ENCODE results near the gene MED1. TPM values are rescaled to one million over a fixed set of nuclear protein-coding genes. Genes with fewer than 3 reads are reported as not detected.

MED1 gene, protein sequence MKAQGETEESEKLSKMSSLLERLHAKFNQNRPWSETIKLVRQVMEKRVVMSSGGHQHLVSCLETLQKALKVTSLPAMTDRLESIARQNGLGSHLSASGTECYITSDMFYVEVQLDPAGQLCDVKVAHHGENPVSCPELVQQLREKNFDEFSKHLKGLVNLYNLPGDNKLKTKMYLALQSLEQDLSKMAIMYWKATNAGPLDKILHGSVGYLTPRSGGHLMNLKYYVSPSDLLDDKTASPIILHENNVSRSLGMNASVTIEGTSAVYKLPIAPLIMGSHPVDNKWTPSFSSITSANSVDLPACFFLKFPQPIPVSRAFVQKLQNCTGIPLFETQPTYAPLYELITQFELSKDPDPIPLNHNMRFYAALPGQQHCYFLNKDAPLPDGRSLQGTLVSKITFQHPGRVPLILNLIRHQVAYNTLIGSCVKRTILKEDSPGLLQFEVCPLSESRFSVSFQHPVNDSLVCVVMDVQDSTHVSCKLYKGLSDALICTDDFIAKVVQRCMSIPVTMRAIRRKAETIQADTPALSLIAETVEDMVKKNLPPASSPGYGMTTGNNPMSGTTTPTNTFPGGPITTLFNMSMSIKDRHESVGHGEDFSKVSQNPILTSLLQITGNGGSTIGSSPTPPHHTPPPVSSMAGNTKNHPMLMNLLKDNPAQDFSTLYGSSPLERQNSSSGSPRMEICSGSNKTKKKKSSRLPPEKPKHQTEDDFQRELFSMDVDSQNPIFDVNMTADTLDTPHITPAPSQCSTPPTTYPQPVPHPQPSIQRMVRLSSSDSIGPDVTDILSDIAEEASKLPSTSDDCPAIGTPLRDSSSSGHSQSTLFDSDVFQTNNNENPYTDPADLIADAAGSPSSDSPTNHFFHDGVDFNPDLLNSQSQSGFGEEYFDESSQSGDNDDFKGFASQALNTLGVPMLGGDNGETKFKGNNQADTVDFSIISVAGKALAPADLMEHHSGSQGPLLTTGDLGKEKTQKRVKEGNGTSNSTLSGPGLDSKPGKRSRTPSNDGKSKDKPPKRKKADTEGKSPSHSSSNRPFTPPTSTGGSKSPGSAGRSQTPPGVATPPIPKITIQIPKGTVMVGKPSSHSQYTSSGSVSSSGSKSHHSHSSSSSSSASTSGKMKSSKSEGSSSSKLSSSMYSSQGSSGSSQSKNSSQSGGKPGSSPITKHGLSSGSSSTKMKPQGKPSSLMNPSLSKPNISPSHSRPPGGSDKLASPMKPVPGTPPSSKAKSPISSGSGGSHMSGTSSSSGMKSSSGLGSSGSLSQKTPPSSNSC (N-terminal part only)
- 14.3 and 14.9 TPM in 2 replicates for total RNA-seq

DNA sequence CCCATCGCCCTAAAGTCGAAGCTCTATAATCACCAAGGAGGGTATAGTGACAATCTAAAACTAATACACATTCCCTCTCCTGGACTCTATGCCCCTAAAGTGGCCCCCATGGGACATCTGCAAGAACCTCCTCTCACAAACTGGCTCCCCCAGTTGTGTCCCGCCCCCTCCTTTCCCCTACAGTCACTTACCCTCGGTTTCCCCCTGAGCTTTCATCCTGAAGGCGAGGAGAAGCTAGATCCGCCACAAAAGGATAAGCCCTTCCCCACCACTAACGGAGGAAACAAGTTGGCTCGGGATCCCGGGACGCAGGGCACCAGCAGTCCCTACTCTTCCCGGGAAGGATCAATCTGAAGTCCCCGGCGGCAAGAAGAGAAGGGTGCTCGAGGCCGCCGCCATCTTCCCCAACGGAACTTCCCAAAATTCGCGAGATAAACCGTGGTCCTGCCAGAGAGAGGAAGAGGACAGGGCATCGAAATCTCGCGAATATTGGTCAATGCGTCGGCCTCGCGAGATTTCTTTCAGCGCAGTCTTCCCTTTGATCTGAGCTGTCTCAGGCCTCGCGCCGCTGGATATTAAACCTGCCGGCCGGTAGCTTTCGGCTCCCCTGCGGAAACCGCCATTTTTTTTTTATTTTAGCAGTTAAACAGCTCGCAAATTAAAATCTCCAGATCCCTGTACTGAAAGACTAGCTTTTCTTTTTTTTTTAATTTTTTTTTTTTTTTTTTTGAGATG lies at the start of gene MED1:
TSS of gene MED1 (minus strand) at position 417 of the 735 bp plus-strand sequence. CDS start at position 216, 201 bp downstream.

DNA sequence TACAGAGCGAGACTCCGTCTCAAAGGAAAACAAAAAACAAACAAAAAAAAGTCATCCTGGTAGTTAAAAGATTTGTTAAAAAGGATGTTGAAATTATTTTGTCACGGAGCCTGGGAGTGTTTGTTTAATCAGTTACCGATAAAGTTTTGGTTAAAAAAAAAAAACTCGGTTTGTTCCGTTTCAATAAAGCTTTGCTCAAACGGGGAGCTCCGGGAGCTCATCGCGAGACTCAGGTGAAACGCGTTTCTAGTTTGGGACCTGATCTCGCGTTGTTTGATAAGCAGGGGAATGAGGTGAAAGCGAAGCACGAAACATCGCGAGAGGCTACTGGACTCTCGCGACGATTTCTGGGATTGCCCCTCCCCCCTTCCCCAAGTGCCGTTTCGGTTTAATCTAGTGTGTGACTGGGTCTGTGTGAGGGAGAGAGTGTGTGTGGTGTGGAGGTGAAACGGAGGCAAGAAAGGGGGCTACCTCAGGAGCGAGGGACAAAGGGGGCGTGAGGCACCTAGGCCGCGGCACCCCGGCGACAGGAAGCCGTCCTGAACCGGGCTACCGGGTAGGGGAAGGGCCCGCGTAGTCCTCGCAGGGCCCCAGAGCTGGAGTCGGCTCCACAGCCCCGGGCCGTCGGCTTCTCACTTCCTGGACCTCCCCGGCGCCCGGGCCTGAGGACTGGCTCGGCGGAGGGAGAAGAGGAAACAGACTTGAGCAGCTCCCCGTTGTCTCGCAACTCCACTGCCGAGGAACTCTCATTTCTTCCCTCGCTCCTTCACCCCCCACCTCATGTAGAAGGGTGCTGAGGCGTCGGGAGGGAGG lies 10.3 kb upstream of the MED1 start, which contains the start of gene CDK12:
TSS of gene CDK12 (plus strand) at position 374 of the 813 bp plus-strand sequence. CDS start 586 bp downstream, outside the sequence.

DNA sequence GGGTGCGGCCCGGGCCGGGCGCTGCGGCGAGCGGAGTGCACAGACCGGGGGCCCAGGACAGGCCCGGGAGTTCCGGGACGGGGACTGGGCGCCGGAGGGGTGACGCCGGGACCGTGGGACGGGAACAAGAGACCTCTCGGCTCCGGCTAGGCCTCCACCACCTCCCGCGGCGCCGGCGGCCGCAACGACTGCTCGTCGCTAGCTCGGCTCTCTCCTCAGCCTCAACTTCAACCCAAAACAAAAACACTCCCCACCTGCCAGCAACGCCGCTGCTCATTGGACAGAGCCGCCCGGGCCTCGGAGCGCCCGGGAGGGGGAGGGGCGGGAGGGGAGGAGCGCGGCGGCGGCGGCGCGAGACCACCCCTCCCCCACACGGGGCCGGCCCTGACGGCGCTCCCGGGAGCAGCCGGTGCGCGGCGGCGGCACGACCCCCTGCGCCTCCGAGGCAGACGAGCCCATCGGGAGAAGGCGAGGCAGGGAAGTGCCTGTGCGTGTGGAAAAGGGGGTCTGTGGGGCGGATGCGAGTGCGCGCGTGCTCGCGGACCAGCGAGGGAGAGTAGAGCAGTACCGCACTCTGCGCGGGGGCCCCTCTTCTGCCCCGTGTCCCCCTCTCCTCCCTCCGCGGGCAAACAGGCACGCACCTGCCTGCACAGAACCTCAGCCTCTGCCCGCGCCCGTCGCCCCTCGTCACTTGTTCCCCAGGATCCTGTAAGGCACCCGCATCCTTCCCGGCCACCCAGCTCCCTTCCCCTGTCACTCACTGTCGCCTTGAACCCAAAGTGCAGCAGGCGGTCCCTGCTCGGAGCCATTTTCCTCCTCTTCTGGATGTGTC lies 49.4 kb downstream of the MED1 start, which contains the start of gene FBXL20:
TSS of gene FBXL20 (minus strand) at position 215 of the 832 bp plus-strand sequence. CDS start 224 bp downstream, outside the sequence.

Other genes starting within 250 kb of the MED1 start
- under 0.01 TPM in 1 of 2 replicates, not detected in the other for gene STAC2, start 225.3 kb downstream of the MED1 start, total RNA-seq
- gene FBXL20, start 49.6 kb downstream of the MED1 start, total RNA-seq, result 9.6 and 11.9 TPM in 2 replicates
- 14.5 and 17.2 TPM in 2 replicates for gene CDK12, start 10.2 kb upstream of the MED1 start, total RNA-seq
- under 0.01 TPM in 1 of 2 replicates, not detected in the other for gene NEUROD2, start 156.7 kb upstream of the MED1 start, total RNA-seq
- 0.32 and 6.3 TPM in 2 replicates for gene PPP1R1B, start 175.7 kb upstream of the MED1 start, total RNA-seq
- 18.1 and 25.2 TPM in 2 replicates for gene STARD3, start 185.9 kb upstream of the MED1 start, total RNA-seq
- 0.16 and 0.34 TPM in 2 replicates for gene TCAP, start 214.1 kb upstream of the MED1 start, total RNA-seq
- not detected in 2 replicates for gene PNMT, start 217.2 kb upstream of the MED1 start, total RNA-seq
- 12.5 and 20.2 TPM in 2 replicates for gene PGAP3, start 236.8 kb upstream of the MED1 start, total RNA-seq
- 24.6 and 30.3 TPM in 2 replicates for gene ERBB2, start 248.8 kb upstream of the MED1 start, total RNA-seq